Ovary (tissue), 3 donors: ENCODE results near the gene PTGES2.

ENCODE experiments used
- CTCF ChIP-seq, 3 donors: fragments of 450-650 bp in 2 of 3; fragments of 200-600 bp in 1 of 3; IDR thresholded peaks; one replicate each; pipeline versions ENCODE4 v1.5.1 to v1.8.0; 2016 to 2022; ENCODE audit warnings: antibody characterized with exemption in 3 of 3, mild to moderate bottlenecking in 1 of 3
- EP300 ChIP-seq: sonication (generic); formaldehyde crosslinking; IDR thresholded peaks from one replicate; pipeline ENCODE4 v1.6.1; 2017; ENCODE audit warnings: antibody characterized with exemption
- POLR2A ChIP-seq: fragments of 450-650 bp; IDR thresholded peaks from one replicate; pipeline ENCODE4 v1.6.1; 2017; ENCODE audit warnings: antibody characterized with exemption, mild to moderate bottlenecking, moderate library complexity
- donor health status: DM: no; HTN: no; CAD: no.

DNA sequence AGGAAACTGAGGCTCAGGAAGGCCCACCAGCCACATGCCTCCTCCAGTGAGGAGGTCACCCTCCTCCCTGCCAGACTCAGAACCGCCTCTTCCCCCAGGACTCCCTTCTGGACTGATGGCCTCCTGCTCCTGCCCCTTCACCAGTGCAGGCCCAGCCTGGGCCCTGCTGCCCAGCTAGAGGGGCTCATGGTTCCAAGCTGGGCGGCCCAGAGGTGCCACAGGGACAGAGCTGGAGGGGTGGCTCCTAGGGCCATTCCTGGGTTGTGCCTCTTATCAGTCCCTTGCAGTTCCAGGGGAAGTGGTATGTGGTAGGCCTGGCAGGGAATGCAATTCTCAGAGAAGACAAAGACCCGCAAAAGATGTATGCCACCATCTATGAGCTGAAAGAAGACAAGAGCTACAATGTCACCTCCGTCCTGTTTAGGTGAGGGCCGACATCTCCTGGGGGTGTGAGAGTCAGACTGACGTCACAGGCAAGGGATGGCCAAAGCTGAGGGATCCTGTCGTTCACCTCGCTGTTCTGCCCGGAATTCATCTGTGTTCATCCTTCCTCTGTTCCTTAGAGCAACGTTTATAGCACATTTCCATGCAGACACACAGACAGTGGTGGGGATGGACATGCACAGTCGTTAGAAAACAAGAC lies 22.5 kb upstream of the PTGES2 start:
- TF ChIP-seq CTCF (IDR thresholded peaks at IDR 0.05): no peak
- no peak for TF ChIP-seq POLR2A
- no peak for TF ChIP-seq EP300
